WTC11 (cell line): Measurements from ENCODE around the gene CSNK2A1. TPM values are rescaled to one million over a fixed set of nuclear protein-coding genes. Genes with fewer than 3 reads are reported as not detected.

Source experiments
- ATAC-seq: fragments of 200-7000 bp; cut with Tn5 transposase; 2 replicates; pipeline ENCODE4 v1.10.0; 2021; ENCODE audit warnings: mild to moderate bottlenecking, moderate library complexity
- CTCF ChIA-PET: fragments of 300-600 bp; sonication (Branson Sonifier 250); formaldehyde crosslinking; loops from one replicate; lab custom pipeline; 2021; ENCODE audit warnings: antibody characterized with exemption; lab: Charles Lee
- POLR2A ChIA-PET: fragments of 350-600 bp; sonication (Branson Sonifier 250); formaldehyde crosslinking; loops from one replicate; lab custom pipeline; 2021; ENCODE audit warnings: antibody characterized with exemption; lab: Charles Lee
- DNase-seq: peaks from one replicate; pipeline ENCODE4 v3.0.0; 2021; ENCODE audit warnings: low spot score
- H3K27ac Mint-ChIP-seq: 2 replicates; pipeline ENCODE4 v1.8.0; 2021; ENCODE audit warnings: mixed read lengths
- H3K27me3 Mint-ChIP-seq: 2 replicates; pipeline ENCODE4 v1.8.0; 2021; ENCODE audit warnings: low read depth, mild to moderate bottlenecking, moderate library complexity, mixed read lengths
- H3K36me3 Mint-ChIP-seq: 2 replicates; pipeline ENCODE4 v1.8.0; 2021; ENCODE audit warnings: mixed read lengths
- H3K4me1 Mint-ChIP-seq: 2 replicates; pipeline ENCODE4 v1.8.0; 2022; ENCODE audit warnings: mixed read lengths
- H3K4me3 Mint-ChIP-seq: 2 replicates; pipeline ENCODE4 v1.8.0; 2021; ENCODE audit warnings: mild to moderate bottlenecking, moderate library complexity, mixed read lengths
- H3K9me3 Mint-ChIP-seq: 2 replicates; pipeline ENCODE4 v1.8.0; 2021; ENCODE audit warnings: mixed read lengths
- CREM ChIP-seq: sonication (generic); formaldehyde crosslinking; IDR thresholded peaks from 2 replicates; pipeline ENCODE4 v1.8.1; 2022; ENCODE audit warnings: mild to moderate bottlenecking, missing genetic modification reagents, moderate library complexity
- ETV6 ChIP-seq: sonication (generic); formaldehyde crosslinking; IDR thresholded peaks from 2 replicates; pipeline ENCODE4 v1.8.1; 2022; ENCODE audit warnings: mild to moderate bottlenecking, missing genetic modification reagents
- FOXK1 ChIP-seq: sonication (generic); formaldehyde crosslinking; IDR thresholded peaks from 2 replicates; pipeline ENCODE4 v1.8.0; 2022; ENCODE audit warnings: mild to moderate bottlenecking, moderate library complexity, missing genetic modification reagents
- GRHL2 ChIP-seq: fragments of 250-450 bp; sonication (Bioruptor Pico); IDR thresholded peaks from 2 replicates; pipeline ENCODE4 v1.8.0; 2022; ENCODE audit warnings: mild to moderate bottlenecking, moderate library complexity; ENCODE audit not compliant: insufficient replicate concordance, severe bottlenecking
- GTF2I ChIP-seq: fragments of 250-450 bp; sonication (Bioruptor Pico); conservative IDR thresholded peaks from 2 replicates; pipeline ENCODE4 v1.4.0; 2021; ENCODE audit warnings: mild to moderate bottlenecking
- KAT7 ChIP-seq: sonication (generic); formaldehyde crosslinking; IDR thresholded peaks from 2 replicates; pipeline ENCODE4 v1.8.1; 2023; ENCODE audit warnings: missing genetic modification reagents, mild to moderate bottlenecking, borderline replicate concordance
- MYBL2 ChIP-seq: sonication (generic); formaldehyde crosslinking; IDR thresholded peaks from 2 replicates; pipeline ENCODE4 v1.8.1; 2023; ENCODE audit warnings: mild to moderate bottlenecking, moderate library complexity, missing genetic modification reagents
- NFATC4 ChIP-seq: fragments of 250-450 bp; sonication (Bioruptor Pico); IDR thresholded peaks from 2 replicates; pipeline ENCODE4 v1.9.0; 2021; ENCODE audit warnings: mild to moderate bottlenecking
- NR2C2 ChIP-seq: sonication (generic); formaldehyde crosslinking; IDR thresholded peaks from 2 replicates; pipeline ENCODE4 v1.8.0; 2022; ENCODE audit warnings: mild to moderate bottlenecking, missing genetic modification reagents
- RELA ChIP-seq: sonication (generic); formaldehyde crosslinking; IDR thresholded peaks from 2 replicates; pipeline ENCODE4 v1.8.1; 2022; ENCODE audit warnings: missing genetic modification reagents, mild to moderate bottlenecking, borderline replicate concordance
- RORB ChIP-seq: fragments of 250-450 bp; sonication (Bioruptor Pico); IDR thresholded peaks from 2 replicates; pipeline ENCODE4 v1.9.0; 2021; ENCODE audit warnings: mild to moderate bottlenecking
- SMAD3 ChIP-seq: sonication (generic); formaldehyde crosslinking; IDR thresholded peaks from 2 replicates; pipeline ENCODE4 v1.8.0; 2022; ENCODE audit warnings: missing genetic modification reagents, mild to moderate bottlenecking, borderline replicate concordance
- SOX15 ChIP-seq: fragments of 250-450 bp; sonication (Bioruptor Pico); IDR thresholded peaks from 2 replicates; pipeline ENCODE4 v1.9.0; 2021; ENCODE audit warnings: mild to moderate bottlenecking
- TCF7 ChIP-seq: sonication (generic); formaldehyde crosslinking; IDR thresholded peaks from 2 replicates; pipeline ENCODE4 v1.8.0; 2022; ENCODE audit warnings: mild to moderate bottlenecking, low read depth, missing genetic modification reagents, moderate library complexity
- ZNF121 ChIP-seq: sonication (generic); formaldehyde crosslinking; IDR thresholded peaks from 2 replicates; pipeline ENCODE4 v1.8.0; 2023; ENCODE audit warnings: missing genetic modification reagents
- ZNF416 ChIP-seq: fragments of 250-450 bp; sonication (Bioruptor Pico); IDR thresholded peaks from 2 replicates; pipeline ENCODE4 v1.9.0; 2021; ENCODE audit warnings: mild to moderate bottlenecking, inconsistent platforms
- total RNA-seq: library from RNA; stranded (reverse); gene quantifications from 3 replicates; pipeline ENCODE4 v1.2.3, GENCODE V29; 2021
- TF ChIP-seq, protein P1 (sequence below): fragments of 250-450 bp; sonication (Bioruptor Pico); IDR thresholded peaks from 2 replicates; pipeline ENCODE4 v2.1.2; 2022; ENCODE audit warnings: mild to moderate bottlenecking, moderate library complexity
- TF ChIP-seq, protein P2 (sequence below): sonication (generic); formaldehyde crosslinking; IDR thresholded peaks from 2 replicates; pipeline ENCODE4 v1.8.1; 2022; ENCODE audit warnings: mild to moderate bottlenecking, moderate library complexity, missing genetic modification reagents
- TF ChIP-seq, protein P3 (sequence below): sonication (generic); formaldehyde crosslinking; IDR thresholded peaks from 2 replicates; pipeline ENCODE4 v1.8.1; 2023; ENCODE audit warnings: mild to moderate bottlenecking, missing genetic modification reagents, moderate library complexity
- TF ChIP-seq, protein P4 (sequence below): sonication (generic); formaldehyde crosslinking; IDR thresholded peaks from 2 replicates; pipeline ENCODE4 v1.8.0; 2023; ENCODE audit warnings: mild to moderate bottlenecking, missing genetic modification reagents
- TF ChIP-seq, protein P5 (sequence below): sonication (generic); formaldehyde crosslinking; IDR thresholded peaks from 2 replicates; pipeline ENCODE4 v1.8.0; 2022; ENCODE audit warnings: mild to moderate bottlenecking, missing genetic modification reagents
- TF ChIP-seq, protein P6 (sequence below): sonication (generic); formaldehyde crosslinking; IDR thresholded peaks from 2 replicates; pipeline ENCODE4 v1.8.0; 2022; ENCODE audit warnings: mild to moderate bottlenecking, missing genetic modification reagents
- TF ChIP-seq, protein P7 (sequence below): sonication (generic); formaldehyde crosslinking; IDR thresholded peaks from 2 replicates; pipeline ENCODE4 v1.8.1; 2023; ENCODE audit warnings: mild to moderate bottlenecking, missing genetic modification reagents
- TF ChIP-seq, protein P8 (sequence below): sonication (generic); formaldehyde crosslinking; IDR thresholded peaks from 2 replicates; pipeline ENCODE4 v1.8.0; 2022; ENCODE audit warnings: missing genetic modification reagents

The CSNK2A1 gene
- total RNA-seq, 1 experiment from 2014 or later, result 235 TPM

DNA sequence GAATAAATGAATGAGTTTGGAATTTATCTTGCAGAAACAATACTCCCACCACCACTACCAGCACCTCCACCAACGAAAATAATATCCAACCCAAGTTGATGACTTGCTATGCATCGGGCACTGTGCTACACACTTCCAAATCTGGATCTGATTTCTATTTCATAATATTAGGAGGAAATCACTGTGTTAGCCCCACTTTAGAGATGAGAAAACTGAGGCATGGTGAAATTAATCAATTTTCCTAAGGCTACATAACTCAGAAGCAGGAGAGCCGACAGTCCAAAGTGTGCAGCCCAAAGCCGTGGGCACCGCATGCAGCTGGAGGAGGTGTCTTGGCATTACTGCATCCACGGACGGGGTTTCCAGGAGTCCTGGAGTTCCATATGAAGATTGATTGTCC lies 48.9 kb upstream of the CSNK2A1 start:
- ChIA-PET CTCF (no interaction called here), POLR2A (no interaction called here)
- no peak overlapping the region for H3K4me3 Mint-ChIP-seq
- no peaks in the 10 kb centered on the region; the same call in 1 of the 2 replicates for H3K9me3 Mint-ChIP-seq
- peaks cover 5% of the 10 kb centered on the region; the same call in 1 of the 2 replicates for H3K27me3 Mint-ChIP-seq
- peaks cover 4% of the 10 kb centered on the region; the same call in 1 of the 2 replicates for H3K4me1 Mint-ChIP-seq
- no peaks in the 10 kb centered on the region for H3K36me3 Mint-ChIP-seq
- DNase-seq, result no peak
- no peak for ATAC-seq
- TF ChIP-seq ETV6 (CRISPR knock-in tag) (no peak), NR2C2 (CRISPR knock-in tag) (no peak), RELA (no peak), FOXK1 (CRISPR knock-in tag) (no peak), CREM (CRISPR knock-in tag) (no peak), ZNF121 (no peak), SMAD3 (CRISPR knock-in tag) (no peak), MYBL2 (CRISPR knock-in tag) (no peak), NFATC4 (CRISPR knock-in tag) (no peak), SOX15 (CRISPR knock-in tag) (no peak)
- TF ChIP-seq, protein P1, sequence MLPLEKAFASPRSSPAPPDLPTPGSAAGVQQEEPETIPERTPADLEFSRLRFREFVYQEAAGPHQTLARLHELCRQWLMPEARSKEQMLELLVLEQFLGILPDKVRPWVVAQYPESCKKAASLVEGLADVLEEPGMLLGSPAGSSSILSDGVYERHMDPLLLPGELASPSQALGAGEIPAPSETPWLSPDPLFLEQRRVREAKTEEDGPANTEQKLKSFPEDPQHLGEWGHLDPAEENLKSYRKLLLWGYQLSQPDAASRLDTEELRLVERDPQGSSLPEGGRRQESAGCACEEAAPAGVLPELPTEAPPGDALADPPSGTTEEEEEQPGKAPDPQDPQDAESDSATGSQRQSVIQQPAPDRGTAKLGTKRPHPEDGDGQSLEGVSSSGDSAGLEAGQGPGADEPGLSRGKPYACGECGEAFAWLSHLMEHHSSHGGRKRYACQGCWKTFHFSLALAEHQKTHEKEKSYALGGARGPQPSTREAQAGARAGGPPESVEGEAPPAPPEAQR (CRISPR knock-in tag), result no peak
- TF ChIP-seq, protein P2, sequence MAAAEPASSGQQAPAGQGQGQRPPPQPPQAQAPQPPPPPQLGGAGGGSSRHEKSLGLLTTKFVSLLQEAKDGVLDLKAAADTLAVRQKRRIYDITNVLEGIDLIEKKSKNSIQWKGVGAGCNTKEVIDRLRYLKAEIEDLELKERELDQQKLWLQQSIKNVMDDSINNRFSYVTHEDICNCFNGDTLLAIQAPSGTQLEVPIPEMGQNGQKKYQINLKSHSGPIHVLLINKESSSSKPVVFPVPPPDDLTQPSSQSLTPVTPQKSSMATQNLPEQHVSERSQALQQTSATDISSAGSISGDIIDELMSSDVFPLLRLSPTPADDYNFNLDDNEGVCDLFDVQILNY, result no peak
- TF ChIP-seq, protein P3, sequence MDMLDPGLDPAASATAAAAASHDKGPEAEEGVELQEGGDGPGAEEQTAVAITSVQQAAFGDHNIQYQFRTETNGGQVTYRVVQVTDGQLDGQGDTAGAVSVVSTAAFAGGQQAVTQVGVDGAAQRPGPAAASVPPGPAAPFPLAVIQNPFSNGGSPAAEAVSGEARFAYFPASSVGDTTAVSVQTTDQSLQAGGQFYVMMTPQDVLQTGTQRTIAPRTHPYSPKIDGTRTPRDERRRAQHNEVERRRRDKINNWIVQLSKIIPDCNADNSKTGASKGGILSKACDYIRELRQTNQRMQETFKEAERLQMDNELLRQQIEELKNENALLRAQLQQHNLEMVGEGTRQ (CRISPR knock-in tag), result no peak
- TF ChIP-seq, protein P4, sequence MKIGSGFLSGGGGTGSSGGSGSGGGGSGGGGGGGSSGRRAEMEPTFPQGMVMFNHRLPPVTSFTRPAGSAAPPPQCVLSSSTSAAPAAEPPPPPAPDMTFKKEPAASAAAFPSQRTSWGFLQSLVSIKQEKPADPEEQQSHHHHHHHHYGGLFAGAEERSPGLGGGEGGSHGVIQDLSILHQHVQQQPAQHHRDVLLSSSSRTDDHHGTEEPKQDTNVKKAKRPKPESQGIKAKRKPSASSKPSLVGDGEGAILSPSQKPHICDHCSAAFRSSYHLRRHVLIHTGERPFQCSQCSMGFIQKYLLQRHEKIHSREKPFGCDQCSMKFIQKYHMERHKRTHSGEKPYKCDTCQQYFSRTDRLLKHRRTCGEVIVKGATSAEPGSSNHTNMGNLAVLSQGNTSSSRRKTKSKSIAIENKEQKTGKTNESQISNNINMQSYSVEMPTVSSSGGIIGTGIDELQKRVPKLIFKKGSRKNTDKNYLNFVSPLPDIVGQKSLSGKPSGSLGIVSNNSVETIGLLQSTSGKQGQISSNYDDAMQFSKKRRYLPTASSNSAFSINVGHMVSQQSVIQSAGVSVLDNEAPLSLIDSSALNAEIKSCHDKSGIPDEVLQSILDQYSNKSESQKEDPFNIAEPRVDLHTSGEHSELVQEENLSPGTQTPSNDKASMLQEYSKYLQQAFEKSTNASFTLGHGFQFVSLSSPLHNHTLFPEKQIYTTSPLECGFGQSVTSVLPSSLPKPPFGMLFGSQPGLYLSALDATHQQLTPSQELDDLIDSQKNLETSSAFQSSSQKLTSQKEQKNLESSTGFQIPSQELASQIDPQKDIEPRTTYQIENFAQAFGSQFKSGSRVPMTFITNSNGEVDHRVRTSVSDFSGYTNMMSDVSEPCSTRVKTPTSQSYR, result no peak
- TF ChIP-seq, protein P5, sequence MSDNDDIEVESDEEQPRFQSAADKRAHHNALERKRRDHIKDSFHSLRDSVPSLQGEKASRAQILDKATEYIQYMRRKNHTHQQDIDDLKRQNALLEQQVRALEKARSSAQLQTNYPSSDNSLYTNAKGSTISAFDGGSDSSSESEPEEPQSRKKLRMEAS (CRISPR knock-in tag), result no peak
- no peak overlapping the region for H3K27ac Mint-ChIP-seq

DNA sequence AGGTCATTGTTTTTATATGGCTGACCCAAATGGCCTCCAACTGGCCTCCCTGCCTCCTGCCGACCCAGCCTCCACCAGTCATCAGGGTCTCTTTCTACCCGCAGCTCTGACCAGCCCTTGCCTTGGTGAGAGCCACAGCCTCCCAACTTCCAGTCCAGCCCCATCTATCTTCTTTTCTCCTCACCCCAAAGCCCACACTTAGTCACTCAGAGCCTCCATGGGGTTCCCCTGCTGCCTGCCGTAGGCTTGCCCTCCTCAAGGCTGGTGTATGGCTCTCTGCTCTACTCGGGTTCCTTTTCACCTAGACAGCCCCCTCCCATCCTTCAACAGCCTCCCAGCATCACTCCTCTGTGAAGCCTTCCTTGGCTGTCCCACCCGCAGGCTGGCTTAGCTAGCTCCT lies 48.4 kb upstream of the CSNK2A1 start:
- H3K4me3 Mint-ChIP-seq, result no peak overlapping the region
- peaks cover 4% of the 10 kb centered on the region; the same call in 1 of the 2 replicates for H3K4me1 Mint-ChIP-seq
- H3K36me3 Mint-ChIP-seq, result no peaks in the 10 kb centered on the region
- H3K27ac Mint-ChIP-seq, result no peak overlapping the region
- DNase-seq (no peak), ATAC-seq (no peak)
- peaks cover 5% of the 10 kb centered on the region; the same call in 1 of the 2 replicates for H3K27me3 Mint-ChIP-seq
- ChIA-PET POLR2A (no interaction called here), CTCF (interaction anchor here (3.5 kb wide), 1 partner anchor 14 kb away, joined by 16 read pairs; no protein-coding TSS in a partner anchor)
- H3K9me3 Mint-ChIP-seq, result no peaks in the 10 kb centered on the region; the same call in 1 of the 2 replicates
- TF ChIP-seq CREM (CRISPR knock-in tag) (no peak), ZNF416 (CRISPR knock-in tag) (no peak), KAT7 (no peak), RORB (CRISPR knock-in tag) (no peak), TCF7 (CRISPR knock-in tag) (no peak), GTF2I (CRISPR knock-in tag) (no peak), GRHL2 (CRISPR knock-in tag) (no peak)
- TF ChIP-seq, protein P6, sequence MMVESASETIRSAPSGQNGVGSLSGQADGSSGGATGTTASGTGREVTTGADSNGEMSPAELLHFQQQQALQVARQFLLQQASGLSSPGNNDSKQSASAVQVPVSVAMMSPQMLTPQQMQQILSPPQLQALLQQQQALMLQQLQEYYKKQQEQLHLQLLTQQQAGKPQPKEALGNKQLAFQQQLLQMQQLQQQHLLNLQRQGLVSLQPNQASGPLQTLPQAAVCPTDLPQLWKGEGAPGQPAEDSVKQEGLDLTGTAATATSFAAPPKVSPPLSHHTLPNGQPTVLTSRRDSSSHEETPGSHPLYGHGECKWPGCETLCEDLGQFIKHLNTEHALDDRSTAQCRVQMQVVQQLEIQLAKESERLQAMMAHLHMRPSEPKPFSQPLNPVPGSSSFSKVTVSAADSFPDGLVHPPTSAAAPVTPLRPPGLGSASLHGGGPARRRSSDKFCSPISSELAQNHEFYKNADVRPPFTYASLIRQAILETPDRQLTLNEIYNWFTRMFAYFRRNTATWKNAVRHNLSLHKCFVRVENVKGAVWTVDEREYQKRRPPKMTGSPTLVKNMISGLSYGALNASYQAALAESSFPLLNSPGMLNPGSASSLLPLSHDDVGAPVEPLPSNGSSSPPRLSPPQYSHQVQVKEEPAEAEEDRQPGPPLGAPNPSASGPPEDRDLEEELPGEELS (CRISPR knock-in tag), result no peak
- TF ChIP-seq, protein P7, sequence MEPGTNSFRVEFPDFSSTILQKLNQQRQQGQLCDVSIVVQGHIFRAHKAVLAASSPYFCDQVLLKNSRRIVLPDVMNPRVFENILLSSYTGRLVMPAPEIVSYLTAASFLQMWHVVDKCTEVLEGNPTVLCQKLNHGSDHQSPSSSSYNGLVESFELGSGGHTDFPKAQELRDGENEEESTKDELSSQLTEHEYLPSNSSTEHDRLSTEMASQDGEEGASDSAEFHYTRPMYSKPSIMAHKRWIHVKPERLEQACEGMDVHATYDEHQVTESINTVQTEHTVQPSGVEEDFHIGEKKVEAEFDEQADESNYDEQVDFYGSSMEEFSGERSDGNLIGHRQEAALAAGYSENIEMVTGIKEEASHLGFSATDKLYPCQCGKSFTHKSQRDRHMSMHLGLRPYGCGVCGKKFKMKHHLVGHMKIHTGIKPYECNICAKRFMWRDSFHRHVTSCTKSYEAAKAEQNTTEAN (CRISPR knock-in tag), result no peak
- TF ChIP-seq, protein P8, sequence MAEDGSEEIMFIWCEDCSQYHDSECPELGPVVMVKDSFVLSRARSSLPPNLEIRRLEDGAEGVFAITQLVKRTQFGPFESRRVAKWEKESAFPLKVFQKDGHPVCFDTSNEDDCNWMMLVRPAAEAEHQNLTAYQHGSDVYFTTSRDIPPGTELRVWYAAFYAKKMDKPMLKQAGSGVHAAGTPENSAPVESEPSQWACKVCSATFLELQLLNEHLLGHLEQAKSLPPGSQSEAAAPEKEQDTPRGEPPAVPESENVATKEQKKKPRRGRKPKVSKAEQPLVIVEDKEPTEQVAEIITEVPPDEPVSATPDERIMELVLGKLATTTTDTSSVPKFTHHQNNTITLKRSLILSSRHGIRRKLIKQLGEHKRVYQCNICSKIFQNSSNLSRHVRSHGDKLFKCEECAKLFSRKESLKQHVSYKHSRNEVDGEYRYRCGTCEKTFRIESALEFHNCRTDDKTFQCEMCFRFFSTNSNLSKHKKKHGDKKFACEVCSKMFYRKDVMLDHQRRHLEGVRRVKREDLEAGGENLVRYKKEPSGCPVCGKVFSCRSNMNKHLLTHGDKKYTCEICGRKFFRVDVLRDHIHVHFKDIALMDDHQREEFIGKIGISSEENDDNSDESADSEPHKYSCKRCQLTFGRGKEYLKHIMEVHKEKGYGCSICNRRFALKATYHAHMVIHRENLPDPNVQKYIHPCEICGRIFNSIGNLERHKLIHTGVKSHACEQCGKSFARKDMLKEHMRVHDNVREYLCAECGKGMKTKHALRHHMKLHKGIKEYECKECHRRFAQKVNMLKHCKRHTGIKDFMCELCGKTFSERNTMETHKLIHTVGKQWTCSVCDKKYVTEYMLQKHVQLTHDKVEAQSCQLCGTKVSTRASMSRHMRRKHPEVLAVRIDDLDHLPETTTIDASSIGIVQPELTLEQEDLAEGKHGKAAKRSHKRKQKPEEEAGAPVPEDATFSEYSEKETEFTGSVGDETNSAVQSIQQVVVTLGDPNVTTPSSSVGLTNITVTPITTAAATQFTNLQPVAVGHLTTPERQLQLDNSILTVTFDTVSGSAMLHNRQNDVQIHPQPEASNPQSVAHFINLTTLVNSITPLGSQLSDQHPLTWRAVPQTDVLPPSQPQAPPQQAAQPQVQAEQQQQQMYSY (CRISPR knock-in tag), result no peak
